Measurements from ENCODE around the gene CCDC117.
A peak's percentile ranks its signal among the peaks of the same experiment; 100 is the strongest.

CCDC117 gene

GRCh38 chr22:28773461-28773867, 969 bp downstream of the CCDC117 start:
- H3K27ac ChIP-seq = peak overlapping the region; percentile 77
- TF ChIP-seq CTCF (IDR thresholded peaks at IDR 0.05) = no peak
- no peak for TF ChIP-seq ZFX (IDR thresholded peaks at IDR 0.05; ENCODE audit: borderline replicate concordance)

GRCh38 chr22:28774378-28774777, 1.9 kb downstream of the CCDC117 start:
- H3K27ac ChIP-seq = no peak overlapping the region
- TF ChIP-seq ZFX (IDR thresholded peaks at IDR 0.05; ENCODE audit: borderline replicate concordance) (no peak), CTCF (IDR thresholded peaks at IDR 0.05) (no peak)

- TF ChIP-seq CTCF (IDR thresholded peaks at IDR 0.05) = no peak
- no peak for TF ChIP-seq ZFX (IDR thresholded peaks at IDR 0.05; ENCODE audit: borderline replicate concordance)
- no peak overlapping the region for H3K27ac ChIP-seq
Measured at GRCh38 chr22:28779833-28780232, 7.3 kb downstream of the CCDC117 start.

- H3K27ac ChIP-seq = no peak overlapping the region
Measured at GRCh38 chr22:28780296-28780695, 7.8 kb downstream of the CCDC117 start.

GRCh38 chr22:28783786-28784671, 11.5 kb downstream of the CCDC117 start:
- peak overlapping the region; percentile 76 for H3K27ac ChIP-seq
- TF ChIP-seq ZFX (IDR thresholded peaks at IDR 0.05; ENCODE audit: borderline replicate concordance) (no peak), CTCF (IDR thresholded peaks at IDR 0.05) (no peak)

More at GRCh38 chr22:28780296-28780695, 7.8 kb downstream of the CCDC117 start:
- TF ChIP-seq ZFX (IDR thresholded peaks at IDR 0.05; ENCODE audit: borderline replicate concordance) (no peak), CTCF (IDR thresholded peaks at IDR 0.05) (no peak)

- TF ChIP-seq ZFX (IDR thresholded peaks at IDR 0.05; ENCODE audit: borderline replicate concordance) = no peak
- no peak for TF ChIP-seq CTCF (IDR thresholded peaks at IDR 0.05)
- H3K27ac ChIP-seq = no peak overlapping the region
Measured at GRCh38 chr22:28788601-28789000, 16.1 kb downstream of the CCDC117 start.

- TF ChIP-seq ZFX (IDR thresholded peaks at IDR 0.05; ENCODE audit: borderline replicate concordance) (no peak), CTCF (IDR thresholded peaks at IDR 0.05) (no peak)
- no peak overlapping the region for H3K27ac ChIP-seq
Measured at GRCh38 chr22:28791124-28791523, 18.6 kb downstream of the CCDC117 start.
